ENCODE results near the gene RIN3.

DNA sequence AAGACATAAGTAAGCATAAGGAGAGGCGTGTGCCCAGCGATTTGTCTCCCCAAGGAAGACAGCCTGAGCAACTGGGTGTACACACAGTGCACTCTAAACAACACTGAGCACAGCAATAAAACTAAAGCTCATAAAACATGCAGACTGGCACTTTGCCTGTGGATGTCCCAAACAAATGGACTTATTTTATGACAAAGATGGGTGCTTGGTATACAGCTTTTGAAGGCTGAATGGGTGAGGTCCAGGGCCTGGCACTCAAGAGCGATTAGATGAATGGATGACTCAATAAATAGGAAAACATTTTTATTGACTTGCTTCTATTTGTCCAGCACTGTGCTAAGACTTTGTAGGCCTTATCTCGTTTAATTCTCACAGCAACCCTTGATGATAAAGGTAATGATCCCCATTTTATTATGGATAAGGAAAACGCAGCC, 206.3 kb downstream of the RIN3 start:
- TF ChIP-seq, protein P1, sequence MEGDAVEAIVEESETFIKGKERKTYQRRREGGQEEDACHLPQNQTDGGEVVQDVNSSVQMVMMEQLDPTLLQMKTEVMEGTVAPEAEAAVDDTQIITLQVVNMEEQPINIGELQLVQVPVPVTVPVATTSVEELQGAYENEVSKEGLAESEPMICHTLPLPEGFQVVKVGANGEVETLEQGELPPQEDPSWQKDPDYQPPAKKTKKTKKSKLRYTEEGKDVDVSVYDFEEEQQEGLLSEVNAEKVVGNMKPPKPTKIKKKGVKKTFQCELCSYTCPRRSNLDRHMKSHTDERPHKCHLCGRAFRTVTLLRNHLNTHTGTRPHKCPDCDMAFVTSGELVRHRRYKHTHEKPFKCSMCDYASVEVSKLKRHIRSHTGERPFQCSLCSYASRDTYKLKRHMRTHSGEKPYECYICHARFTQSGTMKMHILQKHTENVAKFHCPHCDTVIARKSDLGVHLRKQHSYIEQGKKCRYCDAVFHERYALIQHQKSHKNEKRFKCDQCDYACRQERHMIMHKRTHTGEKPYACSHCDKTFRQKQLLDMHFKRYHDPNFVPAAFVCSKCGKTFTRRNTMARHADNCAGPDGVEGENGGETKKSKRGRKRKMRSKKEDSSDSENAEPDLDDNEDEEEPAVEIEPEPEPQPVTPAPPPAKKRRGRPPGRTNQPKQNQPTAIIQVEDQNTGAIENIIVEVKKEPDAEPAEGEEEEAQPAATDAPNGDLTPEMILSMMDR (conservative IDR thresholded peaks at IDR 0.05; ENCODE audit: low read depth, low read length), result no peak
- TF ChIP-seq POLR2A (IDR thresholded peaks at IDR 0.05; ENCODE audit: low read depth, low read length) (no peak), RFX5 (IDR thresholded peaks at IDR 0.05; ENCODE audit: low read depth, low read length) (no peak), CEBPB (IDR thresholded peaks at IDR 0.05; ENCODE audit: low read depth, low read length) (no peak), NFE2L2 (IDR thresholded peaks at IDR 0.05; ENCODE audit: low read depth, low read length) (no peak), MXI1 (IDR thresholded peaks at IDR 0.05; ENCODE audit: borderline replicate concordance, low read depth, low read length) (no peak), RAD21 (IDR thresholded peaks at IDR 0.05; ENCODE audit: low read length) (no peak), BHLHE40 (IDR thresholded peaks at IDR 0.05; ENCODE audit: low read depth, low read length) (no peak)
